Astrocyte (in vitro differentiated cells and primary cell): ENCODE measurements around the gene EIF2B5.

Experiments
- EZH2 ChIP-seq: IDR thresholded peaks from 2 replicates; pipeline ENCODE4 v1.6.1; 2012; ENCODE audit warnings: mild to moderate bottlenecking, low read length, inconsistent platforms; ENCODE audit not compliant: insufficient read depth
- TF ChIP-seq, protein P1 (sequence below): IDR thresholded peaks from 2 replicates; pipeline ENCODE4 v1.5.1; 2011; ENCODE audit warnings: low read depth, mild to moderate bottlenecking, inconsistent platforms, low read length, moderate library complexity; ENCODE audit not compliant: insufficient read depth

DNA sequence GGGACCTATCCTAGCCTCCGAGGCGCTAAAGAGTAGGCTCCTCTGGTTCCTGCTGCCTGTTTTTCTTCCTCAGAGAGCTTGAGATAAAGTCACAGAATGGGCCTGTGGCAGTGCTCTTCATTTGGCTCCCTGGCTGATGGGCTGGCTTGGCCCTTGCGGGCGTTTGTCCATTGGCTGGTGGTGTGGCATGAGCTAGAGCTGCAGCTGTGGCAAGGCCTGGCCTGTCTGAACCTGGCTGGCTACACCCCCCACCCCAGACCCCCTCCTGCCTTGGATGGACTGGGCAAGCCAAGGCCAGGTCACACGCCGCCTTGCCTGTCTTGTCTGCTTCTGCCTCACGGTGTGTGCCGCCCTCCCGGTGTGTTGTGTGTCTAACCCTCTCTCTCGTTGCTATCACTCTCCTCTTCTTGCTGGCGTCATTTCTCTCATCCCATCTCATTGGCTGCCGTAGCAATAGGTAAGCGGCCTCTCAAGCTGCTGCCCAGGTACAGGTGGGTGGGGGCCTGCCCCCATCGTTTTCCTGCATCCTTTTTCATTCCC lies 42.7 kb downstream of the EIF2B5 start:
- TF ChIP-seq EZH2: no peak
- TF ChIP-seq, protein P1, sequence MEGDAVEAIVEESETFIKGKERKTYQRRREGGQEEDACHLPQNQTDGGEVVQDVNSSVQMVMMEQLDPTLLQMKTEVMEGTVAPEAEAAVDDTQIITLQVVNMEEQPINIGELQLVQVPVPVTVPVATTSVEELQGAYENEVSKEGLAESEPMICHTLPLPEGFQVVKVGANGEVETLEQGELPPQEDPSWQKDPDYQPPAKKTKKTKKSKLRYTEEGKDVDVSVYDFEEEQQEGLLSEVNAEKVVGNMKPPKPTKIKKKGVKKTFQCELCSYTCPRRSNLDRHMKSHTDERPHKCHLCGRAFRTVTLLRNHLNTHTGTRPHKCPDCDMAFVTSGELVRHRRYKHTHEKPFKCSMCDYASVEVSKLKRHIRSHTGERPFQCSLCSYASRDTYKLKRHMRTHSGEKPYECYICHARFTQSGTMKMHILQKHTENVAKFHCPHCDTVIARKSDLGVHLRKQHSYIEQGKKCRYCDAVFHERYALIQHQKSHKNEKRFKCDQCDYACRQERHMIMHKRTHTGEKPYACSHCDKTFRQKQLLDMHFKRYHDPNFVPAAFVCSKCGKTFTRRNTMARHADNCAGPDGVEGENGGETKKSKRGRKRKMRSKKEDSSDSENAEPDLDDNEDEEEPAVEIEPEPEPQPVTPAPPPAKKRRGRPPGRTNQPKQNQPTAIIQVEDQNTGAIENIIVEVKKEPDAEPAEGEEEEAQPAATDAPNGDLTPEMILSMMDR: no peak
